ENCODE measurements around the gene ATF7IP.
A peak's percentile ranks its signal among the peaks of the same experiment; 100 is the strongest.
"Not testable (repeated sequence)": the region's sequence is repeated elsewhere in the genome, so short reads cannot be mapped to it uniquely, and the experiment has no call there.

Gene ATF7IP

DNA sequence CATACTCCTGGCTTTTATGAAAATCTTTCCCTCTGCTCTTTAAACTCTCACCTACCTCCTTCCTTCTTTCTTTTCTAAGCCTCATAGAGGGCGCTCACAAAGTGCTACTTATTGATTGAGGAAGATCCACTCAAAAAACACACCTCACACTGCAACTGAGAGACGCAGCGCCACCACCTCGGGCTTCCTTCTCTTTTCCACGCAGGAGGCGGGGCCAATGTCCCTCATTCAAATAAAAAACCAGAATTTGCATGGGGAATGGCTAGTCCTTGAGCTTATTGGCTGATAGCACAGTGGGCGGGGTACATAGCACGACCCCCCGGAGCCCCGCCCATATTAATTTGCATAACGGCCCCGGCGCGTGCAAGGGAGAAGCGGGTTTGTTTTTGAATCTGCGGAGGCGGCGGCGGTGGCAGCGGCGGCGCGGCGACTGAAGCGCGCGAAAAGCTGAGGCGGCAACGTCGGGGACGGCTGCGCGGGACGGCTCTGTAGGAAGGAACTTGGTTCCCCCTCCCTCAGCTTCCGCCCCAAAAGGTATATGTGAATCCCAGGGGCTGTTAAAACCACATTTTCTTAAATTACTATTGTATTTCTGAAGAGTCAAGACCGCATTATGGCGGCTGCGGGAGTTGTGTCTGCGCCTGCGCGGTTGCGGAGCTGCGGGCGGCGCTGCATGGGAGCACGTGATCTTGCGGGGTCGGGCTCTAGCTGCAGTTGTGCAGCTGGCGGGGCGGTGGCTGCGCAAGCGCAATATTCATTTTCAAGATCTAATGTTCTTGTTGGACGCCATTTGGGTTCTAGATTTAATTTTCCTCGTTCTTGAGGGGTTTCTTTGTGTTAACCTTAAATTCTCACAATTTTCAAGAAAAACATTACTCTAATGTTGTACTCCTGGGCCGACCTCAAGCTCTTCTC is at the start of gene ATF7IP:
TSS of gene ATF7IP (plus strand) at position 389 of the 915 bp plus-strand sequence. CDS start 58,234 bp downstream, outside the sequence.
- peak; percentile 99 for DNase-seq

- DNase-seq: no peak
Observed at GRCh38 chr12:14317362-14318146, 47.9 kb upstream of the ATF7IP start.

DNA sequence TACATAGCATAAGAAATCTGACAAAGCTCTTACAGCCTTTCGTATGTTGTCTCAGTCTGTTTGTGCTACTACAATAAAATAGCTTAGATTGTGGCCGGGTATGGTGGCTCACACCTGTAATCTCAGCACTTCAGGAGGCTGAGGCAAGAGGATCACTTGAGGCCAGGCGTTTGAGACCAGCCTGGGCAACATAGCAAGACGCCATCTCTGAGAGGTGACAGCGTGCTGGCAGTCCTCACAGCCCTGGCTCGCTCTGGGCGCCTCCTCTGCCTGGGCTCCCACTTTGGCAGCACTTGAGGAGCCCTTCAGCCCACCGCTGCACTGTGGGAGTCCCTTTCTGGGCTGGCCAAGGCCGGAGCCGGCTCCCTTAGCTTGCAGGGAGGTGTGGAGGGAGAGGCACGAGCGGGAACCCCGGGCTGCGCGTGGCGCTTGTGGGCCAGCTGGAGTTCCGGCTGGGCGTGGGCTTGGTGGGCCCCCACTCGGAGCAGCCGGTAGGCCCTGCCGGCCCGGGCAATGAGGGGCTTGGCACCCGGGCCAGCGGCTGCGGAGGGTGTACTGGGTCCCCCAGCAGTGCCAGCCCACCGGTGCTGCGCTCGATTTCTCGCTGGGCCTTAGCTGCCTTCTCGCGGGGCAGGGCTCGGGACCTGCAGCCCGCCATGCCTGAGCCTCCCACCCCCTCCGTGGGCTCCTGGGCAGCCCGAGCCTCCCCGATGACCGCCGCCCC is 45.6 kb upstream of the ATF7IP start:
- not testable (repeated sequence) for DNase-seq

- DNase-seq: no peak
Observed at GRCh38 chr12:14322403-14322802, 43.1 kb upstream of the ATF7IP start.

GRCh38 chr12:14325716-14326343 is 39.7 kb upstream of the ATF7IP start:
- DNase-seq: no peak

- no peak for DNase-seq
Observed at GRCh38 chr12:14326699-14327098, 38.8 kb upstream of the ATF7IP start.

DNA sequence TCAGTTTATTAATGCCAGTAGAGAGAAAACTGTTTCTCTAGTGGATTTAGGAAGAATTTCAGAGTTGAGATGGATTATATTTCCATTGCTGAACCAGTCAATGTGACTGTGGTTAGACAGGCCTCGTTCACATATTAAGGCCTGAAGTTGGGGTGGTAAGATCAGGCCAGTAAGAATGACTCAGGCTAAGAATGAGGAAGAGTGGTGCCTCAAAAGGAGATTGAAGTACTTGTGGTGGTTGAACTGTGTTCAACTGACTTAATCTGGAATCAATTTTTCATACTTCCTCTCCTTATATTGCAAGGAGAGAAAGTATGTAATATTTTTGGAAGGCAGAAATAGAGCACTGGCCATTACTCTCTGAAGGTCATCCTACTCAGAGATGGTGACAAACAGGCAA is 37.8 kb upstream of the ATF7IP start:
- DNase-seq: peak; percentile 75

GRCh38 chr12:14332482-14332881 is 33.0 kb upstream of the ATF7IP start:
- no peak for DNase-seq

DNA sequence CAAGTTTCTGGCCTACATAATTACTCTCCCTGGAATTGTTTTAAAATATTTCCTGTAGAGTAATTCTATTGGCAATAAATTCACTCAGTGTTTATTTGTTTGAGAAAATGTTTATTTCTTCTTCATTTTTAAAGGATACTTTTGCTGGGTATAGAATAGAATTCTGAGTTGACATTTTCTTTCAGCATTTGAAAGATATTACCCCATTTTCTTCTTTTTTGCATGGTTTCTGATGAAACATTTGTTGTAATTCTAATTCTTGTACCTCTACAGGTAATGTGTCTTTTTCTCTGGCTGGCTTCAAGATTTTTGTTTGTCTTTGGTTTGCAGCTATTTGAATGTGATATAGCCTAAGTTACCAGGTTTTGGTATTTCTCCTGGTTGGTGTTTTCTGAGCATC is 25.1 kb upstream of the ATF7IP start:
- no peak for DNase-seq

DNA sequence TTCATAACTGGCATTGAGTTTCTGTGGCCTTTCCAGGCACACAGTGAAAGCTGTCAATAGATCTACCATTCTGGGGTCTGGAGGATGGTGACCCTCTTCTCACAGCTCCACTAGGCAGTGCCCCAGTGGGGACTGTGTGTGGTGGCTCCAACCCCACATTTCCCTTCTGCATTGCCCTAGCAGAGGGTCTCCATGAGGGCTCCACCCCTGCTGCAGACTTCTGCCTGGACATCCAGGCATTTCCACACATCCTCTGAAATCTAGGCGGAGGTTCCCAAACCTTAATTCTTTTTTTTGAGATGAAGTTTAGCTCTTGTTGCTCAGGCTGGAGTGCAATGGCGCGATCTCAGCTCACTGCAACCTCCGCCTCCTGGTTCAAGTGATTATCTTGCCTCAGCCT is 14.0 kb upstream of the ATF7IP start:
- not testable (repeated sequence) for DNase-seq

DNA sequence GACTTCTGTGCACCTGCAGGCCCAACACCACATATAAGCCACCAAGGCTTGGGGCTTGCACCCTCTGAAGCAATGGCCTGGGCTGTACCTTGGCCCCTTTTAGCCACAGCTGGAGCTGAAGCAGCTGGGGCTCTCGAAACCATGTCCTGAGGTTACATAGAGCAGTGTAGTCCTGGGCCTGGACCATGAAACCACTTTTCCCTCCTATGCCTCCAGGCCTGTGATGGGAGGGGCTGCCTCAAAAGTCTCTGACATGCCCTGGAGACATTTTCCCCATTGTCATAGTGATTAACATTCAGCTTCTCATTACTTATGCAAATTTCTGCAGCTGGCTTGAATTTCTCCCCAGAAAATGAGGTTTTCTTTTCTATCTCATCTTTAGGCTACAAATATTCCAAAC is 13.4 kb upstream of the ATF7IP start:
- DNase-seq: not testable (repeated sequence)

DNA sequence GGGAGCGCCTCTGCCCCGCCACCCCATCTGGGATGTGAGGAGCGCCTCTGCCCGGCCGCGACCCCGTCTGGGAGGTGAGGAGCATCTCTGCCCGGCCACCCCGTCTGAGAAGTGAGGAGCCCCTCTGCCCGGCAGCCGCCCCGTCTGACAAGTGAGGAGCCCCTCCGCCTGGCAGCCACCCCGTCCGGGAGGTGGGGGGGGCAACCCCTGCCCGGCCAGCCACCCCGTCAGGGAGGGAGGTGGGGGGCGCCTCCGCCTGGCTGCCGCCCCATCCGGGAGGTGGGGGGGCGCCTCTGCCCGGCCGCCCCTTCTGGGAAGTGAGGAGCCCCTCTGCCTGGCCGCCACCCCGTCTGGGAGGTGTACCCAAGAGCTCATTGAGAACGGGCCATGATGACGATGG is 10.8 kb upstream of the ATF7IP start:
- DNase-seq: not testable (repeated sequence)

GRCh38 chr12:14356147-14356546 is 9.3 kb upstream of the ATF7IP start:
- DNase-seq: no peak

DNA sequence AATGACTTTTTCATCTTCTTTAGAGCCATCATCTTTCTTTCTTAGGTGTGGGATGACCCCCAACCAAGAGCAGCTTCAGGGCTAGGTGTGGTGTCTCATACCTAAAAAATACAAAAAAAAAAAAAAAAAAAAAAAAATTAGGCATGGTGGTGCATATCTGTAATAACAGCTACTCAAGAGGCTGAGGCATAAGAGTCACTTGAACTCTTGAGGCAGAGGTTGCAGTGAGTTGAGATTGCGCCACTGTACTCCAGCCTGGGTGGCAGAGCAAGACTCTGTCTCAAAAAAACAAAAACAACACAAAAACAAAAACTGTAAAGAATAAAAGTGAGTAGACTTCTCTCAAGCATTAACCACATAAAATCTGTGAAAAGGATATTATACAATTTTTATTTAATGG is 8.0 kb upstream of the ATF7IP start:
- DNase-seq: no peak

DNA sequence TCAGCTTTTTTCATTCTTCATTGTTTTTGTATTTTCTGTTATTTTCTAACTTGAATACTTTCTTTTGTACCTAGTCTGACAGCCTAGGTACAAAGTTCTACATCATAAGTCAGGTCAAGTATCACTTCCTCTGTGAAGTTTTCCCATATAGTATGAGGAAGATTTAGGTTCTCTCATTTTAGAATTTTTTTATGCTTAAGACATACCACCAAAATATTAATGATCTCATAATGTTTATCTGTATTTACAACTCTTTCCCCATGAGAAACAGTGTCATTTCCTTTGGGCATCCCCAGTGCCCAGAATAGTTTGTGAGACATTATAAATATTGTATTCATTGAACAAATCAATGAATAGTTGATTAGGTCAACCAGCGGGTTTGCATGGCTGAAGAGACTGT is 3.1 kb upstream of the ATF7IP start:
- DNase-seq: peak; percentile 78

- DNase-seq: no peak
Observed at GRCh38 chr12:14364583-14365271, 755 bp upstream of the ATF7IP start.

GRCh38 chr12:14366209-14367039 is 942 bp downstream of the ATF7IP start:
- peak; percentile 61 for DNase-seq

GRCh38 chr12:14367040-14367661 is 1.7 kb downstream of the ATF7IP start:
- peak; percentile 73 for DNase-seq

GRCh38 chr12:14369311-14369710 is 3.8 kb downstream of the ATF7IP start:
- DNase-seq: no peak

DNA sequence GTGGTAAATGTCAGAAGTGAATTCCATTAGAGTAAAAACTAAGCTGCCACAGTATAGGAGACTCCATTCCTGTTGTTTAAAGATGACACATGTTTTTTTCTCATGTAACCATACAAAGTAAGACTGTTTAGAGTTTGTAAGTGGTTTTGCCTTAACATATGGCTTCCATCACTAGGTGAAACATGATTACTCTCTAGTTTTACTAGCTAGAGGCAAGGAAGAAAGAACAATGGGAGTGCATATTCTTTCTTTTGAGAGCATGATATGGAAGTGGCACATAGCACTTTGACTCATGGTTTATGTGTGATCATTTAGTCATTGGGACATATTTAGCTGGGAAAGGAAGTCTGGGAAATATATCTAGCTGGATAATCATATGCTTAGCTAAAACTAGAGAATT is 7.7 kb downstream of the ATF7IP start:
- peak; percentile 71 for DNase-seq

DNA sequence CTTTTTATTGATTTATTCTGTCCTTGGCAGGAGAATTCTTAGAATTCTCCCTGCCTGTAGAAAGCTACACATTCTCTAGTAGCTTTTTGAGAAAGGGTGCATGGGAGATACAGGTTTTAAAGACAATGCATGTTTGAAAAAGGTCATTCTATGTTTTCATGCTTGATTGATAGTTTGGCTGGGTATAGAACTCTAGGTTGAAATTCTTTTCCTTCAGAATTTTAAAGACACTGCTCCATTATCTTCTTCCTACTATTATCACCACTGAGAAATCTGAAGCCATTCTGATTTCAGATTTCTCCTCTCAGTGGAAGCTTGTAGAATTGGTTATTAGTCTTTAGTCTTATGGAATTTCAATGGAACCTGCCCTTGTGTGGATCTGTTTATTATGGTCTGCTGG is 14.0 kb downstream of the ATF7IP start:
- no peak for DNase-seq

Data from inflammatory macrophage treated with lipopolysaccharide for 4 hours (primary cell).